Stomach (tissue), 4 donors: ENCODE data around the gene PRKAB1.

Experiments used
- EP300 ChIP-seq: sonication (generic); formaldehyde crosslinking; IDR thresholded peaks from one replicate; pipeline ENCODE4 v1.6.1; 2017; ENCODE audit warnings: antibody characterized with exemption
- POLR2A ChIP-seq, 4 donors: fragments of 450-650 bp; IDR thresholded peaks; one replicate each; pipeline ENCODE4 v1.6.1; 2016; ENCODE audit warnings: antibody characterized with exemption in 4 of 4, control low read depth in 2 of 4, mild to moderate bottlenecking in 1 of 4, moderate library complexity in 1 of 4
- TF ChIP-seq, protein P1 (sequence below), 7 experiments: fragments of 450-650 bp in 4 of 7; fragments of 200-600 bp in 3 of 7; sonication (generic) in 3 of 7; IDR thresholded peaks; one replicate each; pipeline ENCODE4 v1.5.1; 2016 to 2019; ENCODE audit warnings: antibody characterized with exemption in 7 of 7, control low read depth in 2 of 7, mild to moderate bottlenecking in 1 of 7

DNA sequence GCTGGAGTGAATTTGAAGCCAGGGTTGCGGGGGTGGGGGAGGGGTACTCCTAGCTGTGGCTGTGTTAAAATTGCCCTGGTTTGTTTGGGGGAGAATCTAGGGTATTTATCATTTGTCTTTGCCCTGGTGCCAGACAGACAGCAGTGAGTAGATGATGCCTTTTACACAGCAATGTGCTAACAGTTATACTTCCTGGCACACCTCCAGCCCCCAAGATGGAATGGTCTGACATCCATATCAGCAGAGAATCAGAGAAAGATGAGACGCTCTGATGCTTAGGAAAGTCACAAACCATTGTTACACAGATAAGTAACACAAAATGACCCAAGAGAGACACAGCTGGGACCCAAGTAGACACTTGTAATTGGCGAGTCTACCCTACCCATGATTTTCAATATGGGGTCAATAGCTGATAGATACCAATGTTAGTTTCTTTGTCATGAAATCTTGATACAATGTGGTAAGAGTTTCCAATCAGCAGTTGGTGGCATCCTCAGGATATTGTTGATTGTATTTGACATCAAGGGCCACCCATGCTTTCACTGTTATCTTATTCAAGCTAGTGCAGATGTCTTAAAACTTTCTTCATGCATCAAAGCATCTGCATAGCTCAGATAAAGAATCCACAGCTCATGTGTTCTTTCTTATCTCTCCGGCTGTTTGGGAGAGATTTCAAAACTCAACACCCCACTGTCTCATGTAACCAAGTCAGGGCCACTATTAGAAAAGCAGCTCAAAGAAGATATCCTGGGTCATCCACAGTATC lies 2.6 kb upstream of the PRKAB1 start:
- TF ChIP-seq, protein P1, sequence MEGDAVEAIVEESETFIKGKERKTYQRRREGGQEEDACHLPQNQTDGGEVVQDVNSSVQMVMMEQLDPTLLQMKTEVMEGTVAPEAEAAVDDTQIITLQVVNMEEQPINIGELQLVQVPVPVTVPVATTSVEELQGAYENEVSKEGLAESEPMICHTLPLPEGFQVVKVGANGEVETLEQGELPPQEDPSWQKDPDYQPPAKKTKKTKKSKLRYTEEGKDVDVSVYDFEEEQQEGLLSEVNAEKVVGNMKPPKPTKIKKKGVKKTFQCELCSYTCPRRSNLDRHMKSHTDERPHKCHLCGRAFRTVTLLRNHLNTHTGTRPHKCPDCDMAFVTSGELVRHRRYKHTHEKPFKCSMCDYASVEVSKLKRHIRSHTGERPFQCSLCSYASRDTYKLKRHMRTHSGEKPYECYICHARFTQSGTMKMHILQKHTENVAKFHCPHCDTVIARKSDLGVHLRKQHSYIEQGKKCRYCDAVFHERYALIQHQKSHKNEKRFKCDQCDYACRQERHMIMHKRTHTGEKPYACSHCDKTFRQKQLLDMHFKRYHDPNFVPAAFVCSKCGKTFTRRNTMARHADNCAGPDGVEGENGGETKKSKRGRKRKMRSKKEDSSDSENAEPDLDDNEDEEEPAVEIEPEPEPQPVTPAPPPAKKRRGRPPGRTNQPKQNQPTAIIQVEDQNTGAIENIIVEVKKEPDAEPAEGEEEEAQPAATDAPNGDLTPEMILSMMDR (IDR thresholded peaks at IDR 0.05) = no peak
- TF ChIP-seq POLR2A (IDR thresholded peaks at IDR 0.05) = no peak
- TF ChIP-seq EP300 = no peak
